Spinal cord (tissue), 10 donors: ENCODE results near the gene PRIMPOL. TPM values are rescaled to one million over a fixed set of nuclear protein-coding genes. Genes with fewer than 3 reads are reported as not detected.
A peak's percentile ranks its signal among the peaks of the same experiment; 100 is the strongest.
"Not testable (repeated sequence)": the region's sequence is repeated elsewhere in the genome, so short reads cannot be mapped to it uniquely, and the experiment has no call there.

Experiments used
- DNase-seq, 6 donors: peaks; one replicate each; pipeline versions ENCODE4 v3.0.0 to v3.0.0-alpha.2; 2013 to 2015; ENCODE audit warnings: low spot score in 6 of 6, low read depth in 4 of 6
- H3K27ac ChIP-seq: one replicate; pipeline ENCODE4 v1.5.1; 2013; ENCODE audit warnings: low read depth, low read length, control low read depth
- H3K27me3 ChIP-seq: one replicate; pipeline ENCODE4 v1.6.1; 2013; ENCODE audit warnings: low read length; ENCODE audit not compliant: control insufficient read depth, insufficient read depth
- H3K36me3 ChIP-seq: one replicate; pipeline ENCODE4 v1.6.1; 2013; ENCODE audit warnings: low read length; ENCODE audit not compliant: control insufficient read depth, insufficient read depth
- H3K4me1 ChIP-seq: one replicate; pipeline ENCODE4 v1.6.1; 2013; ENCODE audit warnings: low read length; ENCODE audit not compliant: control insufficient read depth, insufficient read depth
- H3K4me3 ChIP-seq: one replicate; pipeline ENCODE4 v1.5.1; 2013; ENCODE audit warnings: low read depth, low read length, control low read depth
- H3K9me3 ChIP-seq: one replicate; pipeline ENCODE4 v1.6.1; 2013; ENCODE audit warnings: low read length; ENCODE audit not compliant: control insufficient read depth, insufficient read depth
- WGBS: methylation state at CpG from one replicate; pipeline ENCODE4 v1.1.5; 2013; ENCODE audit warnings: missing lambda C conversion rate; ENCODE audit not compliant: insufficient coverage; 5-methylcytosine and 5-hydroxymethylcytosine counted together
- polyA plus RNA-seq, 2 donors: library from polyadenylated mRNA; unstranded; fragments of 120-200 nt; gene quantifications; one replicate each; pipeline ENCODE4 v1.2.1, GENCODE V29; 2013; ENCODE audit not compliant: insufficient read length in 2 of 2
- total RNA-seq, 2 donors: library from RNA; depleted of rRNA in 1 of 2; stranded (reverse); fragments of 120-200 nt in 1 of 2; fragments of >200 nt in 1 of 2; gene quantifications; one replicate each; pipeline versions ENCODE4 v1.2.3 to v1.2.4, GENCODE V29; 2013 to 2014
- donor health status: healthy.

The PRIMPOL gene
- total and polyA plus RNA-seq, 4 donors, result 27.4 to 36.5 (median 29.5) TPM

- Histone ChIP-seq H3K36me3 (no peaks in the 10 kb centered on the region), H3K27me3 (no peaks in the 10 kb centered on the region), H3K27ac (no peak overlapping the region), H3K9me3 (peaks cover 5% of the 10 kb centered on the region), H3K4me3 (no peak overlapping the region), H3K4me1 (no peaks in the 10 kb centered on the region)
- WGBS, result 89% methylated on average over 8 of the region's 9 CpGs
- DNase-seq, result peak in 1 of 6 donors; percentile 4
Measured at GRCh38 chr4:184617600-184618196, 31.8 kb upstream of the PRIMPOL start.

GRCh38 chr4:184620212-184620867, 29.2 kb upstream of the PRIMPOL start:
- Histone ChIP-seq H3K36me3 (peaks cover 2% of the 10 kb centered on the region), H3K9me3 (no peaks in the 10 kb centered on the region), H3K27ac (no peak overlapping the region), H3K4me1 (no peaks in the 10 kb centered on the region), H3K27me3 (no peaks in the 10 kb centered on the region), H3K4me3 (no peak overlapping the region)
- WGBS, result 99% methylated on average over 9 of the region's 11 CpGs
- DNase-seq, result no peak

- Histone ChIP-seq H3K4me1 (no peaks in the 10 kb centered on the region), H3K4me3 (no peak overlapping the region), H3K27ac (no peak overlapping the region), H3K27me3 (no peaks in the 10 kb centered on the region), H3K36me3 (peaks cover 2% of the 10 kb centered on the region), H3K9me3 (no peaks in the 10 kb centered on the region)
- no peak for DNase-seq
- WGBS, result 90% methylated on average over 3 of the region's 3 CpGs
Measured at GRCh38 chr4:184621518-184621917, 28.0 kb upstream of the PRIMPOL start.

- H3K36me3 ChIP-seq, H3K9me3 ChIP-seq, H3K27ac ChIP-seq, H3K4me3 ChIP-seq, H3K4me1 ChIP-seq, H3K27me3 ChIP-seq, DNase-seq: not testable (repeated sequence)
- 100% methylated on average over 3 of the region's 3 CpGs for WGBS
Measured at GRCh38 chr4:184624504-184624903, 25.0 kb upstream of the PRIMPOL start.

- Histone ChIP-seq H3K36me3 (peaks cover 5% of the 10 kb centered on the region), H3K27ac (no peak overlapping the region), H3K4me3 (no peak overlapping the region), H3K9me3 (no peaks in the 10 kb centered on the region), H3K27me3 (no peaks in the 10 kb centered on the region), H3K4me1 (no peaks in the 10 kb centered on the region)
- DNase-seq, result no peak
- WGBS, result 91% methylated on average over 7 of the region's 7 CpGs
Measured at GRCh38 chr4:184624972-184625554, 24.5 kb upstream of the PRIMPOL start.

- not testable (repeated sequence) for H3K36me3 ChIP-seq, DNase-seq, H3K27ac ChIP-seq, H3K4me1 ChIP-seq, H3K9me3 ChIP-seq, H3K27me3 ChIP-seq, H3K4me3 ChIP-seq
- WGBS, result 91% methylated on average over 5 of the region's 11 CpGs
Measured at GRCh38 chr4:184625783-184626596, 23.5 kb upstream of the PRIMPOL start.

- H3K27ac ChIP-seq, result no peak overlapping the region
- H3K9me3 ChIP-seq, result no peaks in the 10 kb centered on the region
- WGBS, result 100% methylated on average over 4 of the region's 4 CpGs
- DNase-seq, result no peak
- H3K36me3 ChIP-seq, result peaks cover 13% of the 10 kb centered on the region
- no peaks in the 10 kb centered on the region for H3K4me1 ChIP-seq
- no peak overlapping the region for H3K4me3 ChIP-seq
- no peaks in the 10 kb centered on the region for H3K27me3 ChIP-seq
Measured at GRCh38 chr4:184628103-184628502, 21.4 kb upstream of the PRIMPOL start.

- no peak overlapping the region for H3K27ac ChIP-seq
- no peaks in the 10 kb centered on the region for H3K9me3 ChIP-seq
- no CpG with 5 or more reads among the region's 1 CpG for WGBS
- no peaks in the 10 kb centered on the region for H3K27me3 ChIP-seq
- DNase-seq, result no peak
- H3K4me3 ChIP-seq, result no peak overlapping the region
- no peaks in the 10 kb centered on the region for H3K4me1 ChIP-seq
- H3K36me3 ChIP-seq, result peaks cover 21% of the 10 kb centered on the region
Measured at GRCh38 chr4:184632842-184633241, 16.7 kb upstream of the PRIMPOL start.

- WGBS, result no CpG with 5 or more reads among the region's 3 CpGs
- Histone ChIP-seq H3K4me3 (no peak overlapping the region), H3K4me1 (no peaks in the 10 kb centered on the region), H3K9me3 (no peaks in the 10 kb centered on the region), H3K36me3 (peaks cover 20% of the 10 kb centered on the region), H3K27ac (no peak overlapping the region), H3K27me3 (no peaks in the 10 kb centered on the region)
- DNase-seq, result no peak
Measured at GRCh38 chr4:184635381-184635780, 14.2 kb upstream of the PRIMPOL start.
